ENCODE results near the gene KIAA0513. TPM values are rescaled to one million over a fixed set of nuclear protein-coding genes. Genes with fewer than 3 reads are reported as not detected.

KIAA0513 gene
- total RNA-seq, 1 donor from 2014 or later = 12.5 TPM

GRCh38 chr16:85062323-85062722, 34.7 kb downstream of the KIAA0513 start:
- TF ChIP-seq CTCF (conservative IDR thresholded peaks at IDR 0.05; ENCODE audit: low read depth, low read length) = no peak
- H3K4me3 ChIP-seq (ENCODE audit: low read depth, low read length) = no peak overlapping the region

GRCh38 chr16:85062845-85063244, 35.2 kb downstream of the KIAA0513 start:
- no peak overlapping the region for H3K4me3 ChIP-seq (ENCODE audit: low read depth, low read length)
- TF ChIP-seq CTCF (conservative IDR thresholded peaks at IDR 0.05; ENCODE audit: low read depth, low read length) = no peak
- DNase-seq (ENCODE audit: low read depth) = no peak

More at GRCh38 chr16:85062323-85062722, 34.7 kb downstream of the KIAA0513 start:
- DNase-seq (ENCODE audit: low read depth) = no peak

- DNase-seq (ENCODE audit: low read depth) = no peak
- H3K4me3 ChIP-seq (ENCODE audit: low read depth, low read length) = no peak overlapping the region
- TF ChIP-seq CTCF (conservative IDR thresholded peaks at IDR 0.05; ENCODE audit: low read depth, low read length) = no peak
These were observed 36.6 kb downstream of the KIAA0513 start for GRCh38 chr16:85064186-85064585.

- DNase-seq (ENCODE audit: low read depth) = no peak
These were observed 37.5 kb downstream of the KIAA0513 start for GRCh38 chr16:85065099-85065498.

GRCh38 chr16:85066346-85066885, 38.8 kb downstream of the KIAA0513 start:
- H3K4me3 ChIP-seq (ENCODE audit: low read depth, low read length) = no peak overlapping the region
- TF ChIP-seq CTCF (conservative IDR thresholded peaks at IDR 0.05; ENCODE audit: low read depth, low read length) = no peak
- DNase-seq (ENCODE audit: low read depth) = no peak

More at GRCh38 chr16:85065099-85065498, 37.5 kb downstream of the KIAA0513 start:
- no peak overlapping the region for H3K4me3 ChIP-seq (ENCODE audit: low read depth, low read length)
- no peak for TF ChIP-seq CTCF (conservative IDR thresholded peaks at IDR 0.05; ENCODE audit: low read depth, low read length)

GRCh38 chr16:85067024-85067423, 39.4 kb downstream of the KIAA0513 start:
- H3K4me3 ChIP-seq (ENCODE audit: low read depth, low read length) = no peak overlapping the region
- DNase-seq (ENCODE audit: low read depth) = no peak
- TF ChIP-seq CTCF (conservative IDR thresholded peaks at IDR 0.05; ENCODE audit: low read depth, low read length) = no peak

- H3K4me3 ChIP-seq (ENCODE audit: low read depth, low read length) = no peak overlapping the region
- no peak for DNase-seq (ENCODE audit: low read depth)
- no peak for TF ChIP-seq CTCF (conservative IDR thresholded peaks at IDR 0.05; ENCODE audit: low read depth, low read length)
These were observed 39.8 kb downstream of the KIAA0513 start for GRCh38 chr16:85067426-85067825.
